Neural progenitor cell (in vitro differentiated cells): ENCODE data around the gene SCN10A.

ENCODE experiments used
- EZH2 ChIP-seq: fragments of 200-600 bp; sonication (generic); IDR thresholded peaks from 2 replicates; pipeline ENCODE4 v1.6.1; 2017; ENCODE audit warnings: antibody characterized with exemption, mild to moderate bottlenecking, moderate library complexity
- EZH2phosphoT487 ChIP-seq: fragments of 200-600 bp; sonication (generic); IDR thresholded peaks from 2 replicates; pipeline ENCODE4 v1.6.1; 2017; ENCODE audit warnings: antibody characterized with exemption
- TF ChIP-seq, protein P1 (sequence below): fragments of 200-600 bp; sonication (generic); IDR thresholded peaks from 2 replicates; pipeline ENCODE4 v1.5.1; 2017; ENCODE audit warnings: antibody characterized with exemption, mild to moderate bottlenecking

DNA sequence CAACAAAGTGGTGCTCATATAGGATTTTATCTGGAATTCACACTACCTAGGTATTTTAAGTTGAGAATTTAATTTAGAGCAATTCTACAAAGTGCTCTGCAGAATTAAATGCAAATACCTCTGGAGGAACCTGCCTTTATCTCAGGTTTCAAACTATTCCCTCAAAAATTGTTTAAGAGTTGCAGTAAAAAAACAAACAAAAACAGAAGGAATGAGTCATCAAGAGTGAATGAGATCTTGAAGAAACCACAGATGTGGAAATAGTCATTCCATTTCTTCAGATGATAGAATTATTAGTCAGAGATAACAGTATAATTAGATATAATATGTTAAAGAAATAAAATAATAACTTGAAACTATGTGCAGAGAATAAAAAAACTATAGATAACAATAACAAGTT, 85.7 kb downstream of the SCN10A start:
- TF ChIP-seq, protein P1, sequence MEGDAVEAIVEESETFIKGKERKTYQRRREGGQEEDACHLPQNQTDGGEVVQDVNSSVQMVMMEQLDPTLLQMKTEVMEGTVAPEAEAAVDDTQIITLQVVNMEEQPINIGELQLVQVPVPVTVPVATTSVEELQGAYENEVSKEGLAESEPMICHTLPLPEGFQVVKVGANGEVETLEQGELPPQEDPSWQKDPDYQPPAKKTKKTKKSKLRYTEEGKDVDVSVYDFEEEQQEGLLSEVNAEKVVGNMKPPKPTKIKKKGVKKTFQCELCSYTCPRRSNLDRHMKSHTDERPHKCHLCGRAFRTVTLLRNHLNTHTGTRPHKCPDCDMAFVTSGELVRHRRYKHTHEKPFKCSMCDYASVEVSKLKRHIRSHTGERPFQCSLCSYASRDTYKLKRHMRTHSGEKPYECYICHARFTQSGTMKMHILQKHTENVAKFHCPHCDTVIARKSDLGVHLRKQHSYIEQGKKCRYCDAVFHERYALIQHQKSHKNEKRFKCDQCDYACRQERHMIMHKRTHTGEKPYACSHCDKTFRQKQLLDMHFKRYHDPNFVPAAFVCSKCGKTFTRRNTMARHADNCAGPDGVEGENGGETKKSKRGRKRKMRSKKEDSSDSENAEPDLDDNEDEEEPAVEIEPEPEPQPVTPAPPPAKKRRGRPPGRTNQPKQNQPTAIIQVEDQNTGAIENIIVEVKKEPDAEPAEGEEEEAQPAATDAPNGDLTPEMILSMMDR = no peak
- TF ChIP-seq EZH2 (no peak), EZH2phosphoT487 (no peak)
